Sigmoid colon (tissue), 7 donors: Measurements from ENCODE around the gene PIGZ. TPM values are rescaled to one million over a fixed set of nuclear protein-coding genes. Genes with fewer than 3 reads are reported as not detected.

Source experiments
- DNase-seq: peaks from one replicate; pipeline ENCODE4 v3.0.0-alpha.2; 2019
- H3K27ac ChIP-seq, 4 donors: fragments of 200-600 bp; sonication (generic); one replicate each; pipeline ENCODE4 v1.5.1; 2016 to 2019; ENCODE audit warnings: mild to moderate bottlenecking in 1 of 4
- H3K27me3 ChIP-seq, 3 donors: fragments of 200-600 bp; sonication (generic); one replicate each; pipeline ENCODE4 v1.5.1; 2019; ENCODE audit warnings: mild to moderate bottlenecking in 1 of 3
- H3K36me3 ChIP-seq, 4 donors: fragments of 200-600 bp; sonication (generic); one replicate each; pipeline ENCODE4 v1.5.1; 2016 to 2019
- H3K4me1 ChIP-seq, 4 donors: fragments of 200-600 bp; sonication (generic); one replicate each; pipeline ENCODE4 v1.5.1; 2017 to 2019
- H3K4me3 ChIP-seq, 4 donors: fragments of 200-600 bp; sonication (generic); one replicate each; pipeline ENCODE4 v1.5.1; 2017 to 2019; ENCODE audit warnings: mild to moderate bottlenecking in 2 of 4, moderate library complexity in 1 of 4
- H3K9me3 ChIP-seq, 4 donors: fragments of 200-600 bp in 3 of 4; sonication (generic) in 3 of 4; one replicate each; pipeline versions ENCODE4 v1.5.1 to v1.6.1; 2013 to 2019
- EP300 ChIP-seq, 4 donors: sonication (generic); formaldehyde crosslinking; IDR thresholded peaks; one replicate each; pipeline ENCODE4 v1.6.1; 2017; ENCODE audit warnings: antibody characterized with exemption in 4 of 4
- POLR2A ChIP-seq, 2 donors: fragments of 450-650 bp; IDR thresholded peaks; one replicate each; pipeline ENCODE4 v1.6.1; 2016; ENCODE audit warnings: antibody characterized with exemption in 2 of 2, mild to moderate bottlenecking in 2 of 2, moderate library complexity in 2 of 2
- POLR2AphosphoS5 ChIP-seq, 4 donors: sonication (generic); formaldehyde crosslinking; IDR thresholded peaks; one replicate each; pipeline ENCODE4 v1.6.1; 2017; ENCODE audit warnings: antibody characterized with exemption in 4 of 4
- WGBS, 2 donors: extraction: QIAGEN DNeasy Blood & Tissue Kit; methylation state at CpG; one replicate each; pipeline ENCODE4 v1.1.7; 2013; 5-methylcytosine and 5-hydroxymethylcytosine counted together
- intact Hi-C: fragments of 100-400 bp; cut with DNase I; formaldehyde crosslinking; loops from one replicate; pipeline ENCODE4 v1.15.1; 2023
- polyA plus RNA-seq, 3 donors: library from polyadenylated mRNA; stranded (reverse); fragments of 200-250 nt; gene quantifications; one replicate each; pipeline ENCODE4 v1.2.3, GENCODE V29; 2013
- total RNA-seq, 4 donors: library from RNA; depleted of rRNA; stranded (reverse); fragments of >200 nt; gene quantifications; one replicate each; pipeline ENCODE4 v1.1.0, GENCODE V29; 2016
- TF ChIP-seq, protein P1 (sequence below), 4 experiments: fragments of 450-650 bp in 3 of 4; fragments of 200-600 bp in 1 of 4; IDR thresholded peaks; one replicate each; pipeline ENCODE4 v1.5.1; 2016 to 2019; ENCODE audit warnings: antibody characterized with exemption in 4 of 4, mild to moderate bottlenecking in 3 of 4, moderate library complexity in 2 of 4
- donor health status: healthy with polysubstance abuse.
- donor health status: Bipolar disorder and iron deficiency.
- donor health status: healthy.

Gene PIGZ
- total and polyA plus RNA-seq, 7 donors: 8.6 to 60.8 (median 23.4) TPM

DNA sequence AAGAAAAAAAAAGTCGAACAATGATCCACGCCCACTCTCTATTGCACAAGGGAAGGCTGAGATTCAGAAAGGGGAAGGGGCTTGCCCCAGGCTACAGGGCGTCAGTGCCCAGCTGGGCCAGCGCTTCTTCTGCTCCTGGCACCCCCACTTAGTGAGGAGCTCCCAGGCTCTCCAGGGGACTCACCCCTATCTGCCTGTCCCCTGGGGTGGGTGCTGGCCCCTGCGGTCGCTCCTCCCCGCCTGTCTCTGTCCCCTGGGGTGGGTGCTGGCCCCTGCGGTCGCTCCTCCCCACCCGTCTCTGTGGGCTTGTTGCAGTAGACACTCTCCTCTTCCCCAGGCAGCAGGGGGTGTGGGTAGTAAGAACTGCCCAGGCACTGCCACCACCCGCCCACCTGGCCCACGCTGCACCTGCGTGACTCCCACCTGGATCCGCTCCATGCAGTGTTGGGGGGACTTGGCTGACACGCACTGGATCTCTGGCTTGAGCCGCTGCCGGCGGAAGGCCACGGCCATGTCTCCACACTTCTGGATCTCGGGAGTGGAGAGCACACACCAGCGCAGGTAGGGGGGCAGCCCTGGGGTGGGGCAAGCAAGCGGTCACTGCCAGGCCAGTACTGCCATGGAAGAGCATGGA lies 46.4 kb upstream of the PIGZ start:
- no peaks in the 10 kb centered on the region for H3K27me3 ChIP-seq
- intact Hi-C loops: no loop called here
- TF ChIP-seq POLR2AphosphoS5 (IDR thresholded peaks at IDR 0.05): no peak
- TF ChIP-seq, protein P1, sequence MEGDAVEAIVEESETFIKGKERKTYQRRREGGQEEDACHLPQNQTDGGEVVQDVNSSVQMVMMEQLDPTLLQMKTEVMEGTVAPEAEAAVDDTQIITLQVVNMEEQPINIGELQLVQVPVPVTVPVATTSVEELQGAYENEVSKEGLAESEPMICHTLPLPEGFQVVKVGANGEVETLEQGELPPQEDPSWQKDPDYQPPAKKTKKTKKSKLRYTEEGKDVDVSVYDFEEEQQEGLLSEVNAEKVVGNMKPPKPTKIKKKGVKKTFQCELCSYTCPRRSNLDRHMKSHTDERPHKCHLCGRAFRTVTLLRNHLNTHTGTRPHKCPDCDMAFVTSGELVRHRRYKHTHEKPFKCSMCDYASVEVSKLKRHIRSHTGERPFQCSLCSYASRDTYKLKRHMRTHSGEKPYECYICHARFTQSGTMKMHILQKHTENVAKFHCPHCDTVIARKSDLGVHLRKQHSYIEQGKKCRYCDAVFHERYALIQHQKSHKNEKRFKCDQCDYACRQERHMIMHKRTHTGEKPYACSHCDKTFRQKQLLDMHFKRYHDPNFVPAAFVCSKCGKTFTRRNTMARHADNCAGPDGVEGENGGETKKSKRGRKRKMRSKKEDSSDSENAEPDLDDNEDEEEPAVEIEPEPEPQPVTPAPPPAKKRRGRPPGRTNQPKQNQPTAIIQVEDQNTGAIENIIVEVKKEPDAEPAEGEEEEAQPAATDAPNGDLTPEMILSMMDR (IDR thresholded peaks at IDR 0.05): no peak
- no peaks in the 10 kb centered on the region for H3K9me3 ChIP-seq
- no peak for DNase-seq
- no peak overlapping the region for H3K4me3 ChIP-seq
- 94 to 95% methylated on average over 22 of the region's 22 CpGs for WGBS, 2 donors
- no peaks in the 10 kb centered on the region for H3K36me3 ChIP-seq
- no peaks in the 10 kb centered on the region for H3K4me1 ChIP-seq
- H3K27ac ChIP-seq: no peak overlapping the region

DNA sequence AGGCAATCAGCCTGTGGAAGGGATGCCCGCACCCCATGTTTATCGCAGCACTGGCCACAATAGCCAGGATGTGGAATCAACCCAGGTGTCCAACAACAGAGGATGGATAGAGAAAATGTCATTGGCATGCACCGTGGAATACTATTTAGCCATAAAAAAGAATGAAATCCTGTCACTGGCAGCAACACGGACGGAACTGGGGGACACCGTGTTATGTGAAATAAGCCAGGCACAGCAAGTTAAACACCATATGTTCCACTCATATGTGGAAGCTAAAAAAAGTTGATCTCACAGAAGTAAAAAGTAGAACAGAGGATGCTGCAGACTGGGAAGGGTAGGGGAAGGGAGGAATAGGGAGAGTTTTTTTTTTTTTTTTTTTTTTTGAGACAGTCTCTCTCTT lies 45.4 kb upstream of the PIGZ start:
- intact Hi-C loops: no loop called here
- Histone ChIP-seq H3K36me3 (no peaks in the 10 kb centered on the region), H3K27me3 (no peaks in the 10 kb centered on the region), H3K4me1 (no peaks in the 10 kb centered on the region), H3K9me3 (no peaks in the 10 kb centered on the region), H3K4me3 (no peak overlapping the region), H3K27ac (no peak overlapping the region)
- TF ChIP-seq, protein P1 (IDR thresholded peaks at IDR 0.05): no peak
- TF ChIP-seq EP300 (IDR thresholded peaks at IDR 0.05) (no peak), POLR2A (IDR thresholded peaks at IDR 0.05) (no peak), POLR2AphosphoS5 (IDR thresholded peaks at IDR 0.05) (no peak)
- no peak for DNase-seq
- 93 to 96% methylated on average over 6 of the region's 6 CpGs for WGBS, 2 donors

DNA sequence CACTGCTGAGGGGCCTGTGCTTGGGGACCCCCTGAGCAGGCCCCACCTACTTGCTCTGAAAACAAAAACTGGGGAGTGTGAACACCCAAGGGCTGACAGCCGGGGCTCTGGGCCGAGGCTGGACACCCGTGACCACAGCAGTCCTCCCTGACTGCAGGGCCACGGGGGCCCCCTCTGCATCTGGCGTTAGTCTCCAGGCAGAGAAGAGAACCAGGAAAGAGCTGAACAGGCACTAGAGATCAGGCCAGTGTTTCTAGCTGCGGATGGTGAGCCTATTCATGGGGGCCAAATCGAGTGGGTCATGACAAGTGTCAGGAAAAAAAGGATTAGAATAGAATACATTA lies 43.9 kb upstream of the PIGZ start:
- no peaks in the 10 kb centered on the region for H3K36me3 ChIP-seq
- no peaks in the 10 kb centered on the region for H3K9me3 ChIP-seq
- TF ChIP-seq, protein P1 (IDR thresholded peaks at IDR 0.05): no peak
- TF ChIP-seq POLR2AphosphoS5 (IDR thresholded peaks at IDR 0.05) (no peak), POLR2A (IDR thresholded peaks at IDR 0.05) (no peak), EP300 (IDR thresholded peaks at IDR 0.05) (no peak)
- no peak overlapping the region for H3K4me3 ChIP-seq
- 82 to 93% methylated on average over 7 of the region's 7 CpGs for WGBS, 2 donors
- intact Hi-C loops: no loop called here
- DNase-seq: no peak
- H3K4me1 ChIP-seq: no peaks in the 10 kb centered on the region
- H3K27me3 ChIP-seq: no peaks in the 10 kb centered on the region
- no peak overlapping the region for H3K27ac ChIP-seq

DNA sequence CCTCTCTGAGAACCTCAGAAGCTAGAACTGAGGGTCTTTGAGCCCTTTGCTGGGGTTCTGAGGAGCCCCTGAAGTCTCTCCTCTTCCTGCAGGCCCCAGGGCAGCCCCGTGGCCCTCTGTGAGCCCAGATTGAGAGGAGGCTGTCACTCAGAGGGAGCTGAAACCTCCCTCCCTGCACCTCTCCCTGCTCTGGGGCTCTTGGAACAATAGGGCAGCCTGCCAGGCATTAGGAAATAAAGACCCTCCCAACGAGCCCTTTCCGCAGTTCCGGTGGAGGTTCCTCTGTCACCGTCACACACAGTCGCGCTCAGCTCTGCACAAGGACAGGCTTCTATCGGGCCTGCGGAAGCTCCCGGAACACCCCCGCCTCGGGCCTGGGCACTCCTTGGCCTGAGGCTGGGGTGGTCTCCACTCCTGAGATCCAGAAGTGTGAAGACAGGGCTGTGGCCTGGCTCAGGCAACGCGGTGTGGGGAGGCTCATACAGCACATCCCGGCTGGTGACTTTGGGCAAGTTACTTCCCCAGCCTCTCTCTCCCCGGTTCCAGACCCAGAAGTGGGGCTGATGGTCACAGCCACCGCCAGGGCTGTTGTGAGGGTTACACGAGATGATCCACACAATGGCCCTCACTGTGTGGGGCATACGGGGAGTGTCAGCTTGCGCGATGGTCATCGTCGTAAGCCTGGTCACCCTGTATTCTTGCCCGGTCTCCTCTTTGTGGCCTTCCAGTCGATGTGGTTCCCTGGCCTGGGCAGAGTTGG lies 43.3 kb upstream of the PIGZ start:
- TF ChIP-seq, protein P1 (IDR thresholded peaks at IDR 0.05): no peak
- TF ChIP-seq EP300 (IDR thresholded peaks at IDR 0.05): no peak
- no peak for TF ChIP-seq POLR2A (IDR thresholded peaks at IDR 0.05)
- no peak for TF ChIP-seq POLR2AphosphoS5 (IDR thresholded peaks at IDR 0.05)
- no peak overlapping the region for H3K27ac ChIP-seq
- H3K4me1 ChIP-seq: no peaks in the 10 kb centered on the region
- no peaks in the 10 kb centered on the region for H3K27me3 ChIP-seq
- H3K36me3 ChIP-seq: no peaks in the 10 kb centered on the region
- no peak overlapping the region for H3K4me3 ChIP-seq
- intact Hi-C loops: no loop called here
- 94 to 96% methylated on average over 25 of the region's 25 CpGs for WGBS, 2 donors
- no peak for DNase-seq
- H3K9me3 ChIP-seq: no peaks in the 10 kb centered on the region
